ENCODE results near the gene SLC5A4.

GRCh38 chr22:32240461-32240860 lies 14.7 kb downstream of the SLC5A4 start:
- TF ChIP-seq ATF3 (IDR thresholded peaks at IDR 0.05) = no peak
- TF ChIP-seq YY1 (IDR thresholded peaks at IDR 0.05) = no peak
- TF ChIP-seq CTCF (IDR thresholded peaks at IDR 0.05; ENCODE audit: low read depth, low read length, missing input control) = no peak
- TF ChIP-seq EGR1 (IDR thresholded peaks at IDR 0.05; ENCODE audit: low read depth in 2 of 2) = no peak
- no peak for TF ChIP-seq RXRA (IDR thresholded peaks at IDR 0.05)

Measured in liver (tissue), 3 donors.